Left ventricle myocardium inferior (tissue), 1 donor: ENCODE data around the gene DDX56. TPM values are rescaled to one million over a fixed set of nuclear protein-coding genes. Genes with fewer than 3 reads are reported as not detected.

ENCODE experiments used
- DNase-seq: peaks from one replicate; pipeline ENCODE4 v3.0.0-alpha.2; 2020
- H3K27ac ChIP-seq: fragments of 200-600 bp; replicated peaks from 2 replicates; pipeline ENCODE4 v1.8.0; 2021
- H3K27me3 ChIP-seq: fragments of 200-600 bp; 2 replicates; pipeline ENCODE4 v1.8.0; 2021; ENCODE audit warnings: low read depth
- H3K36me3 ChIP-seq: fragments of 200-600 bp; 2 replicates; pipeline ENCODE4 v1.8.0; 2021
- H3K4me1 ChIP-seq: fragments of 200-600 bp; 2 replicates; pipeline ENCODE4 v1.8.0; 2021
- H3K4me3 ChIP-seq: fragments of 200-600 bp; 2 replicates; pipeline ENCODE4 v1.8.0; 2021; ENCODE audit warnings: mild to moderate bottlenecking, moderate library complexity
- H3K9me3 ChIP-seq: fragments of 200-600 bp; replicated peaks from 2 replicates; pipeline ENCODE4 v1.8.0; 2021
- CTCF ChIP-seq: fragments of 200-600 bp; IDR thresholded peaks from 2 replicates; pipeline ENCODE4 v1.8.0; 2021; ENCODE audit warnings: antibody characterized with exemption, mild to moderate bottlenecking, borderline replicate concordance
- intact Hi-C: fragments of 100-400 bp; cut with micrococcal nuclease; formaldehyde crosslinking; loops from one replicate; pipeline ENCODE4 v1.11.0; 2022
- total RNA-seq: library from RNA; stranded (reverse); fragmentation: NEBNext Ultra II Directional; extraction: Animal tissue kit (Norgen Biotek cat#: 25700); gene quantifications from one replicate; pipeline ENCODE4 v1.2.1, GENCODE V29; 2021
- donor health status: DM: no; HTN: yes; CAD: no; lungs with severe emphysema.

Gene DDX56
- total RNA-seq, 1 donor from 2014 or later = 27.1 TPM

- TF ChIP-seq CTCF = peak; percentile 34
- intact Hi-C loops = no loop called here
- peak overlapping the region; percentile 80 for H3K27ac ChIP-seq
These were observed 22.4 kb upstream of the DDX56 start for GRCh38 chr7:44595934-44596635.

GRCh38 chr7:44590910-44591309, 17.2 kb upstream of the DDX56 start:
- Histone ChIP-seq H3K36me3 (no peaks in the 10 kb centered on the region), H3K9me3 (no peaks in the 10 kb centered on the region), H3K27ac (no peak overlapping the region), H3K4me3 (no peak overlapping the region), H3K4me1 (peaks cover 10% of the 10 kb centered on the region), H3K27me3 (no peaks in the 10 kb centered on the region)
- intact Hi-C loops = no loop called here
- TF ChIP-seq CTCF = no peak
- DNase-seq = no peak

More at GRCh38 chr7:44595934-44596635, 22.4 kb upstream of the DDX56 start:
- no peaks in the 10 kb centered on the region for H3K9me3 ChIP-seq
- DNase-seq = no peak
- no peaks in the 10 kb centered on the region for H3K36me3 ChIP-seq
- no peak overlapping the region for H3K4me3 ChIP-seq
- H3K4me1 ChIP-seq = peaks cover 14% of the 10 kb centered on the region
- no peaks in the 10 kb centered on the region for H3K27me3 ChIP-seq

- Histone ChIP-seq H3K27ac (peak overlapping the region; percentile 43), H3K27me3 (no peaks in the 10 kb centered on the region), H3K36me3 (no peaks in the 10 kb centered on the region), H3K4me1 (peaks cover 5% of the 10 kb centered on the region), H3K9me3 (no peaks in the 10 kb centered on the region), H3K4me3 (no peak overlapping the region)
- TF ChIP-seq CTCF = peak; percentile 74
- DNase-seq = no peak
- intact Hi-C loops = loop anchor here (5.0 to 10.0 kb wide), 2 partner anchors 257 to 334 kb away; partner anchors contain the start of gene H2AZ2
These were observed 14.4 kb upstream of the DDX56 start for GRCh38 chr7:44587843-44588711.

GRCh38 chr7:44583146-44583865, 9.6 kb upstream of the DDX56 start:
- Histone ChIP-seq H3K9me3 (no peaks in the 10 kb centered on the region), H3K27ac (peak overlapping the region; percentile 96), H3K27me3 (no peaks in the 10 kb centered on the region), H3K4me1 (peaks cover 34% of the 10 kb centered on the region), H3K36me3 (peaks cover 27% of the 10 kb centered on the region), H3K4me3 (peak overlapping the region; percentile 86)
- intact Hi-C loops = loop anchor here (10.0 kb wide), 1 partner anchor 261 kb away; the partner anchor contains the start of gene H2AZ2
- no peak for DNase-seq
- TF ChIP-seq CTCF = no peak
